Prostate gland (tissue), 2 donors: ENCODE results near the gene NISCH.

Source experiments
- CTCF ChIP-seq, 4 experiments: fragments of 200-600 bp in 2 of 4; fragments of 450-650 bp in 2 of 4; sonication (generic) in 2 of 4; IDR thresholded peaks; 1 replicate in 3 of 4; 2 replicates in 1 of 4; pipeline ENCODE4 v1.5.1; 2016 to 2019; ENCODE audit warnings: antibody characterized with exemption in 4 of 4, mild to moderate bottlenecking in 2 of 4, moderate library complexity in 2 of 4
- POLR2A ChIP-seq: fragments of 450-650 bp; IDR thresholded peaks from one replicate; pipeline ENCODE4 v1.6.1; 2016; ENCODE audit warnings: antibody characterized with exemption, mild to moderate bottlenecking

GRCh38 chr3:52447512-52448355 is 7.7 kb upstream of the NISCH start:
- TF ChIP-seq POLR2A (no peak), CTCF (IDR thresholded peaks at IDR 0.05) (no peak)
